Left ventricle myocardium inferior (tissue), 1 donor: ENCODE data around the gene MYRF. TPM values are rescaled to one million over a fixed set of nuclear protein-coding genes. Genes with fewer than 3 reads are reported as not detected.

Source experiments
- DNase-seq: peaks from one replicate; pipeline ENCODE4 v3.0.0-alpha.2; 2020
- H3K27ac ChIP-seq: fragments of 200-600 bp; replicated peaks from 2 replicates; pipeline ENCODE4 v1.8.0; 2021
- H3K27me3 ChIP-seq: fragments of 200-600 bp; 2 replicates; pipeline ENCODE4 v1.8.0; 2021; ENCODE audit warnings: low read depth
- H3K36me3 ChIP-seq: fragments of 200-600 bp; 2 replicates; pipeline ENCODE4 v1.8.0; 2021
- H3K4me1 ChIP-seq: fragments of 200-600 bp; 2 replicates; pipeline ENCODE4 v1.8.0; 2021
- H3K4me3 ChIP-seq: fragments of 200-600 bp; 2 replicates; pipeline ENCODE4 v1.8.0; 2021; ENCODE audit warnings: mild to moderate bottlenecking, moderate library complexity
- H3K9me3 ChIP-seq: fragments of 200-600 bp; replicated peaks from 2 replicates; pipeline ENCODE4 v1.8.0; 2021
- CTCF ChIP-seq: fragments of 200-600 bp; IDR thresholded peaks from 2 replicates; pipeline ENCODE4 v1.8.0; 2021; ENCODE audit warnings: antibody characterized with exemption, mild to moderate bottlenecking, borderline replicate concordance
- intact Hi-C: fragments of 100-400 bp; cut with micrococcal nuclease; formaldehyde crosslinking; loops from one replicate; pipeline ENCODE4 v1.11.0; 2022
- total RNA-seq: library from RNA; stranded (reverse); fragmentation: NEBNext Ultra II Directional; extraction: Animal tissue kit (Norgen Biotek cat#: 25700); gene quantifications from one replicate; pipeline ENCODE4 v1.2.1, GENCODE V29; 2021
- donor health status: DM: no; HTN: yes; CAD: no; lungs with severe emphysema.

Gene MYRF
- total RNA-seq, 1 donor from 2014 or later = 0.14 TPM

GRCh38 chr11:61716478-61717285 is 35.8 kb upstream of the MYRF start:
- Histone ChIP-seq H3K4me1 (peaks cover 37% of the 10 kb centered on the region), H3K27me3 (no peaks in the 10 kb centered on the region), H3K27ac (peak overlapping the region; percentile 27), H3K4me3 (no peak overlapping the region), H3K9me3 (no peaks in the 10 kb centered on the region), H3K36me3 (no peaks in the 10 kb centered on the region)
- DNase-seq = no peak
- intact Hi-C loops = no loop called here
- no peak for TF ChIP-seq CTCF

- Histone ChIP-seq H3K36me3 (peaks cover under 1% of the 10 kb centered on the region), H3K4me3 (no peak overlapping the region), H3K27me3 (no peaks in the 10 kb centered on the region), H3K27ac (peak overlapping the region; percentile 62), H3K4me1 (peaks cover 37% of the 10 kb centered on the region), H3K9me3 (no peaks in the 10 kb centered on the region)
- no peak for TF ChIP-seq CTCF
- no peak for DNase-seq
- intact Hi-C loops = no loop called here
These were observed 35.0 kb upstream of the MYRF start for GRCh38 chr11:61717286-61718033.

GRCh38 chr11:61718046-61718531 is 34.3 kb upstream of the MYRF start:
- Histone ChIP-seq H3K27ac (peak overlapping the region; percentile 62), H3K9me3 (no peaks in the 10 kb centered on the region), H3K4me1 (peaks cover 37% of the 10 kb centered on the region), H3K27me3 (no peaks in the 10 kb centered on the region), H3K4me3 (peak overlapping the region; percentile 59), H3K36me3 (peaks cover 6% of the 10 kb centered on the region)
- intact Hi-C loops = no loop called here
- no peak for TF ChIP-seq CTCF
- no peak for DNase-seq

GRCh38 chr11:61718621-61719302 is 33.7 kb upstream of the MYRF start:
- intact Hi-C loops = no loop called here
- peaks cover 37% of the 10 kb centered on the region for H3K4me1 ChIP-seq
- peaks cover 13% of the 10 kb centered on the region for H3K36me3 ChIP-seq
- H3K9me3 ChIP-seq = no peaks in the 10 kb centered on the region
- H3K4me3 ChIP-seq = peak overlapping the region; percentile 59
- DNase-seq = peak; percentile 51
- H3K27me3 ChIP-seq = no peaks in the 10 kb centered on the region
- no peak for TF ChIP-seq CTCF
- H3K27ac ChIP-seq = peak overlapping the region; percentile 62

GRCh38 chr11:61719978-61720377 is 32.5 kb upstream of the MYRF start:
- Histone ChIP-seq H3K4me3 (no peak overlapping the region), H3K36me3 (peaks cover 14% of the 10 kb centered on the region), H3K4me1 (peaks cover 37% of the 10 kb centered on the region), H3K27ac (no peak overlapping the region), H3K9me3 (no peaks in the 10 kb centered on the region), H3K27me3 (no peaks in the 10 kb centered on the region)
- intact Hi-C loops = no loop called here
- DNase-seq = no peak
- TF ChIP-seq CTCF = no peak
